T follicular helper cell (primary cell): Measurements from ENCODE around the gene DBF4B.
A peak's percentile ranks its signal among the peaks of the same experiment; 100 is the strongest.
"Not testable (repeated sequence)": the region's sequence is repeated elsewhere in the genome, so short reads cannot be mapped to it uniquely, and the experiment has no call there.

ENCODE experiments used
- DNase-seq: peaks from one replicate; pipeline ENCODE4 v3.0.0-alpha.2; 2020; ENCODE audit warnings: low read depth
- total RNA-seq, 2 experiments: gene quantifications; one replicate each; lab custom pipeline; 2026; lab: John Stamatoyannopoulos, UW

The DBF4B gene, protein sequence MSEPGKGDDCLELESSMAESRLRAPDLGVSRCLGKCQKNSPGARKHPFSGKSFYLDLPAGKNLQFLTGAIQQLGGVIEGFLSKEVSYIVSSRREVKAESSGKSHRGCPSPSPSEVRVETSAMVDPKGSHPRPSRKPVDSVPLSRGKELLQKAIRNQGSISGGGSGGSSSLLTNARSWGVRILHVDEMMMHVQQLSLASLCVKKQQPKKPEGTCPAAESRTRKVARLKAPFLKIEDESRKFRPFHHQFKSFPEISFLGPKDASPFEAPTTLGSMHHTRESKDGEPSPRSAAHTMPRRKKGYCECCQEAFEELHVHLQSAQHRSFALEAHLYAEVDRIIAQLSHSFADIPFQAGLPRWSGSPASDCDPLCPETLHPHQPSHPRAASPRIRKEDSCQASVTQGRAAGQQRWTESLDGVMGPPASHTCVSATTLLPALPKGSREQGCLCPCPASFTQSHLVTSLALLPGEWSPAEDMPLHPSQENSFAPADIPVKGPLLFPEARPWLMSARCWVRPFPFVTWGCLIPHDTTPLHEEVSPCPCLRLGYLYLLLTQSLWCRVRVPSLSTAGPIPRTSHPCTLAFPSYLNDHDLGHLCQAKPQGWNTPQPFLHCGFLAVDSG
- total RNA-seq = 4.1 to 5.5 reads per million in 2 experiments

- DNase-seq = peak; percentile 80
Measured at GRCh38 chr17:44708401-44709263, at the start of gene DBF4B. Gene DBF4B, plus strand, starts transcription at chr17:44708665. Its CDS starts 156 bp downstream, at chr17:44708821.

GRCh38 chr17:44661835-44662234, 46.6 kb upstream of the DBF4B start:
- DNase-seq = no peak

- no peak for DNase-seq
Measured at GRCh38 chr17:44663095-44663494, 45.4 kb upstream of the DBF4B start.

- DNase-seq = no peak
Measured at GRCh38 chr17:44664867-44665266, 43.6 kb upstream of the DBF4B start.

- no peak for DNase-seq
Measured at GRCh38 chr17:44666006-44666405, 42.5 kb upstream of the DBF4B start.

GRCh38 chr17:44672479-44673093, 35.9 kb upstream of the DBF4B start:
- no peak for DNase-seq

GRCh38 chr17:44673893-44674292, 34.6 kb upstream of the DBF4B start:
- DNase-seq = no peak

GRCh38 chr17:44677136-44677535, 31.3 kb upstream of the DBF4B start:
- DNase-seq = no peak

GRCh38 chr17:44683303-44683702, 25.2 kb upstream of the DBF4B start:
- DNase-seq = not testable (repeated sequence)

DNA sequence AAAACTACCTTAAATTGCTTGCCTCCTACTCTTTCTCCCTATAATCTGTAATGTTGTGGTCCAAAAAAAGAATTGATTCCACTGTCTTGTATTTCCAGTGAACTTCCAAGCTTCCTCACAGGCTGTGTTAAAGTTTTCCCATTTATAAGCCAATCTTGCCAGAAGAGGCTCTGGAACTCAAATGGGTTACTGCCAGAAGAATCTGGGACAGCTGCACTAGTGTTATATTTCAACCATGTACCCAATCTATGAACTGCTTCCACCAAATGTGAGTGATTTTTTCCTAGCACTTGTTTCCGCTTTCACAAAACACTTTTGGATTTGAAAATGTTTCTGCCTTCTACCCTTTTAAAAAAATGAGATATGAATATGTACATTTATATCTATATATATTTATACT, 20.7 kb upstream of the DBF4B start:
- DNase-seq = no peak

DNA sequence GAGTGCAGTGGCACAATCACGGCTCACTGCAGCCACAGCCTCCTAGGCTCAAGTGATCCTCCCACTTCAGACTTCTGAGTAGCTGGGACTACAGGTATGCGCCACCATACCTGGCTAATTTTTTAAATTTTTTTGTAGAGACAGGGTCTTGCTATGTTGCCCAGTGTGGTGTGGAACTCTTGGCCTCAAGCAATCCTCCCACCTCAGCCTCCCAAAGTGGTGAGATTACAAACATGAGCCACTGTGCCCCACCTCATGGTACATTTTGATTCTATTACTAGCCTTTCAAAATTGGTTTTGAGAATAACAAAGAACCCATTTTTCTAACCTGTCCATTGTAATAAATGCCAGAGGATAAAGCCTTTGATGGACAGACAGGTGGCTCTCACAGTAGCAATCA, 20.3 kb upstream of the DBF4B start:
- DNase-seq = no peak

GRCh38 chr17:44688675-44689476, 19.6 kb upstream of the DBF4B start:
- no peak for DNase-seq

DNA sequence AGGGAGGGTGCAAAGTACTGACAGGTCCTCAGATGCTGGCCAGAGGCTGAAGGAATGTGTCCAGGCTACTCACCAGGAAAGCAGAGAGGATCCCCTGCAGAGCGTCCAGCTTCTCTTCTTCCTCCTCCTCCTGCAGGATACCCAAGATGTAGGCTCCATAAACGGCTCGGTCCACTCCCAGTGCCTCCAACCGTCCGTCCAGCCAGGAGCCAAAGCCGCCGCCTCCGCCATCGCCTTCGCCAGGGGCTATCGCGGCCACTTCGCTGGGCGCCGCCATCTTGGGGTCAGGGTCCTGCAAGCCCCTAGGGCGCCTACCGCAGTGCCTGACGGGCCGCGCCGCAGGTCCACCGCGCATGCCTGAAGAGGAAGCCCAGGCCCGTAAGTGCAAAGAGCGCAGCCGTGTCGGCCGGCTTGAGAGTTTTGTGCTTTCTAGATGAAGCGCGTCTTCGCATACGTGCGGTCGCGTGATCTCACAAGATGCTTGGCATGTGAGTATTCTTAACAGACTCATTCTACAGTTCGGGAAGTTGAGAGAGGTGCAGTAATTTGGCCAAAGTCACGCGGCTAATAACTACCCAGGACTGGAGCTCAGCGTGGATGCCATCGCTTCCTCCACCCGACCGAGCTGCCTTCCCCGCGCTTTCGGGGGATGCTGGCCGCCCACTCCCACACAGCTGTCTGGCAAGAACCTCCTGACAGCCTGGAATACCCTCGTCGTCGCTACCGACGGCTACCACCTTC, 18.8 kb upstream of the DBF4B start, which contains the start of gene CCDC43:
CCDC43 (minus strand) TSS at position 300 of the 741 bp plus-strand sequence; CDS start at position 277, 23 bp downstream.
- peak; percentile 87 for DNase-seq

GRCh38 chr17:44690746-44691306, 17.6 kb upstream of the DBF4B start:
- DNase-seq = not testable (repeated sequence)

DNA sequence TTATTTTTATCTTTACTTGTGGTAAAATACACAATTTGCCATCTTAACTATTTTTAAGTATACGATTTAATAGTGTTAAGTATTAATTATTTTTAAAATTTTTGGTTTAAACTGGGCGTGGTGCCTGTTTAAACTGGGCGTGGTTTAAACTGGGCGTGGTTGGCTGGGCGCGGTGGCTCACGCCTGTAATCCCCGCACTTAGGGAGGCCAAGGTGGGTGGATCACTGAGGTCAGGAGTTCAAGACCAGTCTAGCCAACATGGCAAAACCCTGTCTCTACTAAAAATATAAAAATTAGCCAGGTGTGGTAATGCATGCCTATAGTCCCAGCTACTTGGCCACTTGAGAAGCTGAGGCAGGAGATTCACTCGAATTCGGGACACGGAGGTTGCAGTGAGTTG, 14.9 kb upstream of the DBF4B start:
- DNase-seq = no peak

GRCh38 chr17:44700288-44700687, 8.2 kb upstream of the DBF4B start:
- DNase-seq = not testable (repeated sequence)

GRCh38 chr17:44707755-44708400, 587 bp upstream of the DBF4B start:
- no peak for DNase-seq

DNA sequence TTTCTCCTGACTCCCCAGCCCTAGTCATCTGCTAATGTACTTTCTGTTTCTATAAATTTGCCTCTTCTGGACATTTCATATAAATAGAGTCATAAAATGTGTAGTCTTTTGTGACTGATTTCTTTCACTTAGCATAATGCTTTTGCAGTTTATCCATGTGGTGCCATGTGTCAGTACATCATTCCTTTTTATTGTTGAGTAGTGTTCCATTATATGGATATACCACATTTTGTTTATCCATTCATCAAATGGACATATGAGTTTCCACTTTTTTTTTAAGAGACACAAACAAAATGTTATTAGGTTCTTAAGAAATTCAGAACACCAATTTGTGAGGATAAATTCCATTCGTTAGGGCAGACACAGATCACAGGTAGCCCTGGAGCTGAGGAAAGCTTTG, 11.0 kb downstream of the DBF4B start:
- DNase-seq = no peak

- DNase-seq = no peak
Measured at GRCh38 chr17:44722254-44722653, 13.8 kb downstream of the DBF4B start.
